ENCODE results near the gene TCEAL6. TPM values are rescaled to one million over a fixed set of nuclear protein-coding genes. Genes with fewer than 3 reads are reported as not detected.
"Not testable (repeated sequence)": the region's sequence is repeated elsewhere in the genome, so short reads cannot be mapped to it uniquely, and the experiment has no call there.

Gene TCEAL6
- total RNA-seq, result not detected

DNA sequence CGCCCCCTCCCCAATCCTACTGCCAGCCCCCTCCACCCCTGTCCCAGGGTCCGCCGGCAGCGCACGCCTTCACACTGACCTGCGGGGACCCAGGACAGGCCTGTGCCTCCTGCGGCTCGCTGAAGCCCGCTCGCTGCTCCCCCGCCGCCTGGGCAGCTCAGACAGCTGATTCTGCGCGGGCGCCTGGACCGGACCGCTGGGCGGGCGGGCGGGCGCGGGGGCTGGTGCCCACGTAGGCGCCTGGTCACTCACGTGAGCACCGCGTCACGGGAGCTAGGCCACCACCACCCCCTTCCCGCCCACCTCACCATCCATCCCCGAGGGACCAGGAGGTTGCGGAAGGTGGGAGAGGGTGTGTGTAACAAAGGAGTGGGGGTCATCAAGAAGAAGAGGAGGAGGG lies at the start of gene TCEAL6:
TCEAL6 (minus strand) TSS at position 208 of the 400 bp plus-strand sequence.
- H3K36me3 ChIP-seq; H3K4me3 ChIP-seq; H3K27me3 ChIP-seq; in situ Hi-C loops (cut with MboI; ENCODE audit: low pct_ligation_motif_present in 1 of 4, low pct_unique_long_range_greater_than_20kb in 1 of 4, low sequenced_read_pairs in 3 of 4); intact Hi-C loops (cut with DNase I; ENCODE audit: low total_unique reads); H3K9me3 ChIP-seq; H3K4me1 ChIP-seq; DNase-seq; H3K27ac ChIP-seq: not testable (repeated sequence)
- 41% methylated on average over 13 of the region's 31 CpGs; no CpG with 5 or more reads in 1 of the 2 donors for WGBS, 2 donors (ENCODE audit: low coverage in 1 of 2)

DNA sequence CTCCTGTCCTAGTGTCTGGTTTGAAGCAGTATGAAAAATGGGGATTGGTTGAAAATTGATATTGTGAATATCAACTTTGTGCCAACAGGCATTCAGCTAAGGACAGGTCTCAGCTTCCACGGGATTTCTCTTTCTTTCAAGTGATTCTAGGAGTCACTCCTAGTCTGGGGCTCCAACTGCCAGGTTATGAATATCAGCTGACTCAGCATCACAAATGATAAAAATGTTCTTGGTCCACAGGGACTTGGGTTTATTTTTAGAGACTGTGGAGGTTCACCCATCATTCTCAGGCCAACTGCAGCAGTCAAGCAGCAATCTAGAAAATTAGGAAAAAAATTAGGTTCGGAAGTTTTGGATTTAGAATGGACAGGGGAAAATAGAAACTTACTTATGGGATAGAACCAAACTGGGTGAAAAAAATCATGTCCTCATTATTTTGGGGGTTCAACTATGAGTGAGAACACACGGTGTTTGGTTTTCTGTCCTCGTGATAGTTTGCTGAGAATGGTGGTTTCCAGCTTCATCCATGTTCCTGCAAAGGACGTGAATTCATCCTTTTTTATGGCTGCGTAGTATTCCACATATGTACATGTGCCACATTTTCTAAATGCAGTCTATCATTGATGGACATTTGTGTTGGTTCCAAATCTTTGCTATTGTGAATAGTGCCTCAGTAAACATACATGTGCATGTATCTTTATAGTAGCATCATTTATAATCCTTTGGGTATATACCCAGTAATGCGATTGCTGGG lies 43.9 kb upstream of the TCEAL6 start:
- no peak overlapping the region for H3K27ac ChIP-seq
- TF ChIP-seq, protein P1, sequence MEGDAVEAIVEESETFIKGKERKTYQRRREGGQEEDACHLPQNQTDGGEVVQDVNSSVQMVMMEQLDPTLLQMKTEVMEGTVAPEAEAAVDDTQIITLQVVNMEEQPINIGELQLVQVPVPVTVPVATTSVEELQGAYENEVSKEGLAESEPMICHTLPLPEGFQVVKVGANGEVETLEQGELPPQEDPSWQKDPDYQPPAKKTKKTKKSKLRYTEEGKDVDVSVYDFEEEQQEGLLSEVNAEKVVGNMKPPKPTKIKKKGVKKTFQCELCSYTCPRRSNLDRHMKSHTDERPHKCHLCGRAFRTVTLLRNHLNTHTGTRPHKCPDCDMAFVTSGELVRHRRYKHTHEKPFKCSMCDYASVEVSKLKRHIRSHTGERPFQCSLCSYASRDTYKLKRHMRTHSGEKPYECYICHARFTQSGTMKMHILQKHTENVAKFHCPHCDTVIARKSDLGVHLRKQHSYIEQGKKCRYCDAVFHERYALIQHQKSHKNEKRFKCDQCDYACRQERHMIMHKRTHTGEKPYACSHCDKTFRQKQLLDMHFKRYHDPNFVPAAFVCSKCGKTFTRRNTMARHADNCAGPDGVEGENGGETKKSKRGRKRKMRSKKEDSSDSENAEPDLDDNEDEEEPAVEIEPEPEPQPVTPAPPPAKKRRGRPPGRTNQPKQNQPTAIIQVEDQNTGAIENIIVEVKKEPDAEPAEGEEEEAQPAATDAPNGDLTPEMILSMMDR (IDR thresholded peaks at IDR 0.05), result no peak
- TF ChIP-seq POLR2A (IDR thresholded peaks at IDR 0.05), result no peak
- TF ChIP-seq POLR2AphosphoS5 (IDR thresholded peaks at IDR 0.05), result no peak
- no peak for TF ChIP-seq EP300 (IDR thresholded peaks at IDR 0.05; ENCODE audit: low read depth)
- H3K27me3 ChIP-seq, result no peaks in the 10 kb centered on the region
- in situ Hi-C loops (cut with MboI; ENCODE audit: low pct_ligation_motif_present in 1 of 4, low pct_unique_long_range_greater_than_20kb in 1 of 4, low sequenced_read_pairs in 3 of 4), result no loop called here
- WGBS, 2 donors (ENCODE audit: low coverage in 1 of 2), result 77 to 81% methylated on average over 4 to 7 of the region's 7 CpGs
- H3K9me3 ChIP-seq, result no peaks in the 10 kb centered on the region
- intact Hi-C loops (cut with DNase I; ENCODE audit: low total_unique reads), result no loop called here
- H3K36me3 ChIP-seq, result no peaks in the 10 kb centered on the region
- DNase-seq, result no peak
- H3K4me1 ChIP-seq, result no peaks in the 10 kb centered on the region
- no peak overlapping the region for H3K4me3 ChIP-seq

- intact Hi-C loops (cut with DNase I; ENCODE audit: low total_unique reads) (no loop called here), in situ Hi-C loops (cut with MboI; ENCODE audit: low pct_ligation_motif_present in 1 of 4, low pct_unique_long_range_greater_than_20kb in 1 of 4, low sequenced_read_pairs in 3 of 4) (no loop called here)
- peak within 1 kb of the TSS in 2 of 4 donors; percentile 23 to 36 for H3K27ac ChIP-seq
- H3K36me3 ChIP-seq, result no peaks in the 10 kb centered on the region
- H3K4me3 ChIP-seq, result peak within 1 kb of the TSS in 3 of 4 donors; percentile 15 to 48 (median 32)
- DNase-seq, result peak; percentile 68
- no peaks in the 10 kb centered on the region for H3K9me3 ChIP-seq
- WGBS, 2 donors (ENCODE audit: low coverage in 1 of 2), result 46% methylated on average over 15 of the region's 15 CpGs; no CpG with 5 or more reads in 1 of the 2 donors
- H3K27me3 ChIP-seq, result no peaks in the 10 kb centered on the region
- no peak for TF ChIP-seq EP300 (IDR thresholded peaks at IDR 0.05; ENCODE audit: low read depth)
- peak; percentile 22 for TF ChIP-seq POLR2A (IDR thresholded peaks at IDR 0.05)
- peak in 2 of 3 donors; percentile 65 to 73 for TF ChIP-seq POLR2AphosphoS5 (IDR thresholded peaks at IDR 0.05)
- no peaks in the 10 kb centered on the region for H3K4me1 ChIP-seq
Measured at GRCh38 chrX:102155806-102156179, 13.5 kb upstream of the TCEAL6 start, which contains the start of gene BEX5. Gene BEX5, minus strand, starts transcription at chrX:102155977. Its CDS starts 1,712 bp downstream, at chrX:102154265.

- no peaks in the 10 kb centered on the region for H3K36me3 ChIP-seq
- in situ Hi-C loops (cut with MboI; ENCODE audit: low pct_ligation_motif_present in 1 of 4, low pct_unique_long_range_greater_than_20kb in 1 of 4, low sequenced_read_pairs in 3 of 4), result no loop called here
- no peaks in the 10 kb centered on the region for H3K4me1 ChIP-seq
- TF ChIP-seq EP300 (IDR thresholded peaks at IDR 0.05; ENCODE audit: low read depth), result no peak
- no peak for TF ChIP-seq POLR2AphosphoS5 (IDR thresholded peaks at IDR 0.05)
- no peak for TF ChIP-seq POLR2A (IDR thresholded peaks at IDR 0.05)
- TF ChIP-seq, protein P1 (IDR thresholded peaks at IDR 0.05), result no peak
- peak overlapping the region in 3 of 4 donors; percentile 15 to 48 (median 32) for H3K4me3 ChIP-seq
- intact Hi-C loops (cut with DNase I; ENCODE audit: low total_unique reads), result no loop called here
- peak; percentile 13 for DNase-seq
- H3K27me3 ChIP-seq, result no peaks in the 10 kb centered on the region
- WGBS, 2 donors (ENCODE audit: low coverage in 1 of 2), result 20 to 50% methylated on average over 1 to 32 of the region's 32 CpGs
- H3K27ac ChIP-seq, result peak overlapping the region in 2 of 4 donors; percentile 23 to 36
- no peaks in the 10 kb centered on the region for H3K9me3 ChIP-seq
Measured at GRCh38 chrX:102154900-102155805, 12.9 kb upstream of the TCEAL6 start.

Data from transverse colon (tissue), 4 donors.